Neural cell (in vitro differentiated cells): ENCODE data around the gene NKIRAS1. TPM values are rescaled to one million over a fixed set of nuclear protein-coding genes. Genes with fewer than 3 reads are reported as not detected.

ENCODE experiments used
- H2AFZ ChIP-seq: fragments of 200-600, 300-800 bp; sonication (generic), shearing (Covaris generic); 2 replicates; pipeline ENCODE4 v1.6.0; 2014; ENCODE audit warnings: low read depth, mild to moderate bottlenecking, antibody characterized with exemption, low read length, moderate library complexity
- H3F3A ChIP-seq: fragments of 200-600 bp; shearing (Covaris generic); 2 replicates; pipeline ENCODE4 v1.6.1; 2016; ENCODE audit warnings: mild to moderate bottlenecking, moderate library complexity, mixed read lengths, antibody characterized with exemption, low read length; ENCODE audit not compliant: insufficient read depth, poor library complexity, severe bottlenecking
- H3K27ac ChIP-seq: fragments of 200-600, 300-800 bp; sonication (generic), shearing (Covaris generic); 2 replicates; pipeline ENCODE4 v1.5.1; 2014; ENCODE audit warnings: mild to moderate bottlenecking, low read length, moderate library complexity
- H3K27me3 ChIP-seq: fragments of 300-800, 200-600 bp; sonication (generic), shearing (Covaris generic); 2 replicates; pipeline ENCODE4 v1.6.0; 2014; ENCODE audit warnings: mild to moderate bottlenecking, low read depth, low read length, moderate library complexity; ENCODE audit not compliant: insufficient read depth
- H3K36me3 ChIP-seq: fragments of 300-800, 200-600 bp; sonication (generic), shearing (Covaris generic); 2 replicates; pipeline ENCODE4 v1.5.1; 2014; ENCODE audit warnings: mild to moderate bottlenecking, antibody characterized with exemption, low read length, moderate library complexity; ENCODE audit not compliant: insufficient read depth
- H3K4me2 ChIP-seq: fragments of 300-800, 200-600 bp; sonication (generic), shearing (Covaris generic); 2 replicates; pipeline ENCODE4 v1.6.0; 2014; ENCODE audit warnings: mild to moderate bottlenecking, low read length
- H3K4me3 ChIP-seq: fragments of 300-800, 200-600 bp; sonication (generic), shearing (Covaris generic); 2 replicates; pipeline ENCODE4 v1.5.1; 2014; ENCODE audit warnings: mild to moderate bottlenecking, low read length, moderate library complexity
- H3K79me2 ChIP-seq: fragments of 200-600 bp; shearing (Covaris generic); replicated peaks from 2 replicates; pipeline ENCODE4 v1.6.0; 2014; ENCODE audit warnings: mild to moderate bottlenecking, low read length, moderate library complexity; ENCODE audit not compliant: insufficient read depth
- H3K9ac ChIP-seq: fragments of 300-800, 200-600 bp; sonication (generic), shearing (Covaris generic); 2 replicates; pipeline ENCODE4 v1.6.1; 2016; ENCODE audit warnings: mild to moderate bottlenecking, low read length, mixed read lengths
- H3K9me2 ChIP-seq: fragments of 200-600 bp; shearing (Covaris generic); 2 replicates; pipeline ENCODE4 v1.6.1; 2016; ENCODE audit warnings: mild to moderate bottlenecking, low read length, mixed read lengths; ENCODE audit not compliant: insufficient read depth
- H3K9me3 ChIP-seq: fragments of 200-600, 300-800 bp; sonication (generic), shearing (Covaris generic); 2 replicates; pipeline ENCODE4 v1.6.1; 2016; ENCODE audit warnings: mild to moderate bottlenecking, mixed run types, low read length, moderate library complexity, mixed read lengths
- H4K20me1 ChIP-seq: fragments of 200-600 bp; shearing (Covaris generic); 2 replicates; pipeline ENCODE4 v1.6.1; 2016; ENCODE audit warnings: mild to moderate bottlenecking, mixed run types; ENCODE audit not compliant: insufficient read depth
- EP300 ChIP-seq: fragments of 450-650 bp; conservative IDR thresholded peaks from 2 replicates; pipeline ENCODE4 v1.6.1; 2014; ENCODE audit warnings: antibody characterized with exemption, mild to moderate bottlenecking, moderate library complexity; ENCODE audit not compliant: poor library complexity, severe bottlenecking
- EZH2 ChIP-seq: fragments of 200-600, 300-800 bp; shearing (Covaris generic), sonication (generic); IDR thresholded peaks from 2 replicates; pipeline ENCODE4 v1.6.1; 2014; ENCODE audit warnings: antibody characterized with exemption, low read length, borderline replicate concordance, mild to moderate bottlenecking; ENCODE audit not compliant: insufficient read depth, poor library complexity, severe bottlenecking
- MXI1 ChIP-seq: fragments of 450-650 bp; conservative IDR thresholded peaks from 2 replicates; pipeline ENCODE4 v1.6.1; 2014; ENCODE audit warnings: antibody characterized with exemption, mild to moderate bottlenecking; ENCODE audit not compliant: poor library complexity, severe bottlenecking
- POLR2AphosphoS5 ChIP-seq: IDR thresholded peaks from 2 replicates; pipeline ENCODE4 v1.6.1; 2012
- RAD21 ChIP-seq: fragments of 450-650 bp; conservative IDR thresholded peaks from 2 replicates; pipeline ENCODE4 v1.6.1; 2014; ENCODE audit warnings: antibody characterized with exemption, mild to moderate bottlenecking, moderate library complexity
- SMC3 ChIP-seq: fragments of 450-650 bp; conservative IDR thresholded peaks from 2 replicates; pipeline ENCODE4 v1.6.1; 2014; ENCODE audit warnings: antibody characterized with exemption, mild to moderate bottlenecking, moderate library complexity; ENCODE audit not compliant: poor library complexity
- TAF1 ChIP-seq: IDR thresholded peaks from 2 replicates; pipeline ENCODE4 v1.6.1; 2012; ENCODE audit warnings: low read depth
- polyA plus RNA-seq: library from polyadenylated mRNA; depleted of rRNA; stranded (reverse); fragments of >200 nt; gene quantifications from 2 replicates; pipeline ENCODE4 v1.2.3, GENCODE V29; 2014
- TF ChIP-seq, protein P1 (sequence below): fragments of 450-650 bp; IDR thresholded peaks from 2 replicates; pipeline ENCODE4 v1.5.1; 2014; ENCODE audit warnings: antibody characterized with exemption, mild to moderate bottlenecking, moderate library complexity; ENCODE audit not compliant: poor library complexity, severe bottlenecking
- TF ChIP-seq, protein P2 (sequence below): IDR thresholded peaks from 2 replicates; pipeline ENCODE4 v1.6.1; 2012; ENCODE audit warnings: borderline replicate concordance

NKIRAS1 gene
- polyA plus RNA-seq, 1 donor from 2014 or later = 42.1 TPM

DNA sequence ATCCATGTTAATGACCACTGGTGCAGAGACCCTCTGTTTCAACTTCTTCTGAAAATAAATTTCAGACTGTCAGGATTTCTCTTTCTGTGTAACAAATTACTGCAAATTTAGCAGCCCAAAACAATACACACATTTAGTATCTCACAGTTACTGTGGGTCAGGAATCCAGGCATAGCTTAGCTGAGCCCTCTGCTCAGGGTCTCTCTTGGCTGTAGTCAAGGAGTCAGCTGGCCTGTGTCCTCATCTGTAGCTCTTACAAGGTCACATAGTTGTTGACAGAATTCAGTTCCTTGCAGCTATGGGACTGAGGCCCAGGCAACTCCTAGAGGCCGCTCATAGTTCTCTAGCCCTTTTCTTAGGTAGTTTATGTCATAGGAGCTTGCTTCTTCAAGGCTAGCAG is 51.9 kb downstream of the NKIRAS1 start:
- Histone ChIP-seq H3K36me3 (no peaks in the 10 kb centered on the region), H4K20me1 (no peaks in the 10 kb centered on the region), H3K27ac (no peak overlapping the region), H3K4me3 (no peak overlapping the region), H3F3A (no peaks in the 10 kb centered on the region), H3K4me2 (no peak overlapping the region), H2AFZ (no peak overlapping the region), H3K9me2 (no peaks in the 10 kb centered on the region), H3K9ac (no peak overlapping the region), H3K9me3 (no peaks in the 10 kb centered on the region), H3K79me2 (peaks cover 10% of the 10 kb centered on the region), H3K27me3 (no peaks in the 10 kb centered on the region)
- TF ChIP-seq TAF1 (no peak), POLR2AphosphoS5 (no peak), SMC3 (no peak), EP300 (no peak), RAD21 (no peak), MXI1 (no peak), EZH2 (no peak)
- TF ChIP-seq, protein P1, sequence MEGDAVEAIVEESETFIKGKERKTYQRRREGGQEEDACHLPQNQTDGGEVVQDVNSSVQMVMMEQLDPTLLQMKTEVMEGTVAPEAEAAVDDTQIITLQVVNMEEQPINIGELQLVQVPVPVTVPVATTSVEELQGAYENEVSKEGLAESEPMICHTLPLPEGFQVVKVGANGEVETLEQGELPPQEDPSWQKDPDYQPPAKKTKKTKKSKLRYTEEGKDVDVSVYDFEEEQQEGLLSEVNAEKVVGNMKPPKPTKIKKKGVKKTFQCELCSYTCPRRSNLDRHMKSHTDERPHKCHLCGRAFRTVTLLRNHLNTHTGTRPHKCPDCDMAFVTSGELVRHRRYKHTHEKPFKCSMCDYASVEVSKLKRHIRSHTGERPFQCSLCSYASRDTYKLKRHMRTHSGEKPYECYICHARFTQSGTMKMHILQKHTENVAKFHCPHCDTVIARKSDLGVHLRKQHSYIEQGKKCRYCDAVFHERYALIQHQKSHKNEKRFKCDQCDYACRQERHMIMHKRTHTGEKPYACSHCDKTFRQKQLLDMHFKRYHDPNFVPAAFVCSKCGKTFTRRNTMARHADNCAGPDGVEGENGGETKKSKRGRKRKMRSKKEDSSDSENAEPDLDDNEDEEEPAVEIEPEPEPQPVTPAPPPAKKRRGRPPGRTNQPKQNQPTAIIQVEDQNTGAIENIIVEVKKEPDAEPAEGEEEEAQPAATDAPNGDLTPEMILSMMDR = no peak
- TF ChIP-seq, protein P2, sequence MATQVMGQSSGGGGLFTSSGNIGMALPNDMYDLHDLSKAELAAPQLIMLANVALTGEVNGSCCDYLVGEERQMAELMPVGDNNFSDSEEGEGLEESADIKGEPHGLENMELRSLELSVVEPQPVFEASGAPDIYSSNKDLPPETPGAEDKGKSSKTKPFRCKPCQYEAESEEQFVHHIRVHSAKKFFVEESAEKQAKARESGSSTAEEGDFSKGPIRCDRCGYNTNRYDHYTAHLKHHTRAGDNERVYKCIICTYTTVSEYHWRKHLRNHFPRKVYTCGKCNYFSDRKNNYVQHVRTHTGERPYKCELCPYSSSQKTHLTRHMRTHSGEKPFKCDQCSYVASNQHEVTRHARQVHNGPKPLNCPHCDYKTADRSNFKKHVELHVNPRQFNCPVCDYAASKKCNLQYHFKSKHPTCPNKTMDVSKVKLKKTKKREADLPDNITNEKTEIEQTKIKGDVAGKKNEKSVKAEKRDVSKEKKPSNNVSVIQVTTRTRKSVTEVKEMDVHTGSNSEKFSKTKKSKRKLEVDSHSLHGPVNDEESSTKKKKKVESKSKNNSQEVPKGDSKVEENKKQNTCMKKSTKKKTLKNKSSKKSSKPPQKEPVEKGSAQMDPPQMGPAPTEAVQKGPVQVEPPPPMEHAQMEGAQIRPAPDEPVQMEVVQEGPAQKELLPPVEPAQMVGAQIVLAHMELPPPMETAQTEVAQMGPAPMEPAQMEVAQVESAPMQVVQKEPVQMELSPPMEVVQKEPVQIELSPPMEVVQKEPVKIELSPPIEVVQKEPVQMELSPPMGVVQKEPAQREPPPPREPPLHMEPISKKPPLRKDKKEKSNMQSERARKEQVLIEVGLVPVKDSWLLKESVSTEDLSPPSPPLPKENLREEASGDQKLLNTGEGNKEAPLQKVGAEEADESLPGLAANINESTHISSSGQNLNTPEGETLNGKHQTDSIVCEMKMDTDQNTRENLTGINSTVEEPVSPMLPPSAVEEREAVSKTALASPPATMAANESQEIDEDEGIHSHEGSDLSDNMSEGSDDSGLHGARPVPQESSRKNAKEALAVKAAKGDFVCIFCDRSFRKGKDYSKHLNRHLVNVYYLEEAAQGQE = no peak

GRCh38 chr3:23863060-23863459 is 53.7 kb downstream of the NKIRAS1 start:
- Histone ChIP-seq H3K4me2 (no peak overlapping the region), H3K9me3 (no peaks in the 10 kb centered on the region), H3K36me3 (no peaks in the 10 kb centered on the region), H3K79me2 (peaks cover 23% of the 10 kb centered on the region), H2AFZ (no peak overlapping the region), H3K27ac (no peak overlapping the region), H3K4me3 (no peak overlapping the region), H3F3A (no peaks in the 10 kb centered on the region), H3K9ac (no peak overlapping the region), H3K27me3 (no peaks in the 10 kb centered on the region), H3K9me2 (no peaks in the 10 kb centered on the region), H4K20me1 (no peaks in the 10 kb centered on the region)
- no peak for TF ChIP-seq SMC3
- TF ChIP-seq, protein P1 = no peak
- TF ChIP-seq, protein P2 = no peak
- TF ChIP-seq TAF1 = no peak
- no peak for TF ChIP-seq RAD21
- no peak for TF ChIP-seq POLR2AphosphoS5
- TF ChIP-seq EP300 = no peak
- no peak for TF ChIP-seq MXI1
- no peak for TF ChIP-seq EZH2
